Activated T-cell treated with anti-CD3 and anti-CD28 coated beads, Interleukin-2, amount 50 U/mL, for 4 hours (primary cell): ENCODE measurements around the gene ARV1. TPM values are rescaled to one million over a fixed set of nuclear protein-coding genes. Genes with fewer than 3 reads are reported as not detected.
"Not testable (repeated sequence)": the region's sequence is repeated elsewhere in the genome, so short reads cannot be mapped to it uniquely, and the experiment has no call there.

Experiments
- ATAC-seq, 2 donors: fragments of 200-7000 bp; cut with Tn5 transposase; one replicate each; pipeline ENCODE4 v1.10.0; 2021
- DNase-seq: peaks from one replicate; pipeline ENCODE4 v3.0.0-alpha.2; 2020
- H3K27me3 Mint-ChIP-seq: one replicate; pipeline ENCODE4 v1.8.0; 2021; ENCODE audit warnings: low read depth, mixed read lengths
- H3K36me3 Mint-ChIP-seq: one replicate; pipeline ENCODE4 v1.8.0; 2022; ENCODE audit warnings: mixed read lengths; ENCODE audit not compliant: insufficient read depth
- H3K4me1 Mint-ChIP-seq: one replicate; pipeline ENCODE4 v1.8.0; 2021; ENCODE audit warnings: low read depth, mixed read lengths
- H3K4me3 Mint-ChIP-seq: one replicate; pipeline ENCODE4 v1.8.0; 2021; ENCODE audit warnings: mild to moderate bottlenecking, moderate library complexity, mixed read lengths
- H3K9me3 Mint-ChIP-seq: one replicate; pipeline ENCODE4 v1.8.0; 2021; ENCODE audit warnings: mixed read lengths
- total RNA-seq, 3 donors: library from RNA; stranded (reverse); gene quantifications; one replicate each; pipeline ENCODE4 v1.2.1, GENCODE V29; 2021

ARV1 gene
- total RNA-seq, 3 donors from 2014 or later = 15.9 to 19.3 (median 16.5) TPM

GRCh38 chr1:231036416-231036815 lies 57.5 kb downstream of the ARV1 start:
- ATAC-seq (no peak), DNase-seq (no peak)
- Mint-ChIP-seq H3K27me3 (no peaks in the 10 kb centered on the region), H3K36me3 (peaks cover 5% of the 10 kb centered on the region), H3K4me3 (no peak overlapping the region), H3K4me1 (peaks cover 25% of the 10 kb centered on the region), H3K9me3 (no peaks in the 10 kb centered on the region)

- ATAC-seq = no peak
- Mint-ChIP-seq H3K36me3 (peaks cover 5% of the 10 kb centered on the region), H3K9me3 (no peaks in the 10 kb centered on the region), H3K4me1 (peaks cover 26% of the 10 kb centered on the region), H3K4me3 (peak overlapping the region; percentile 81), H3K27me3 (no peaks in the 10 kb centered on the region)
- no peak for DNase-seq
Measured at GRCh38 chr1:231037585-231038517, 59.0 kb downstream of the ARV1 start.

- DNase-seq (peak; percentile 30), ATAC-seq (peak; percentile 48 to 54)
- Mint-ChIP-seq H3K36me3 (peaks cover 5% of the 10 kb centered on the region), H3K27me3 (no peaks in the 10 kb centered on the region), H3K4me3 (peak overlapping the region; percentile 81), H3K4me1 (peaks cover 26% of the 10 kb centered on the region), H3K9me3 (no peaks in the 10 kb centered on the region)
Measured at GRCh38 chr1:231039161-231040018, 60.5 kb downstream of the ARV1 start.

GRCh38 chr1:231040019-231040799 lies 61.3 kb downstream of the ARV1 start, which contains the start of gene FAM89A:
TSS of gene FAM89A (minus strand) at chr1:231040254. CDS start at chr1:231040211, 43 bp downstream.
- H3K27me3 Mint-ChIP-seq = peaks cover under 1% of the 10 kb centered on the region
- ATAC-seq (peak; percentile 78 to 85), DNase-seq (peak; percentile 73)
- H3K36me3 Mint-ChIP-seq = peaks cover 5% of the 10 kb centered on the region
- peaks cover 28% of the 10 kb centered on the region for H3K4me1 Mint-ChIP-seq
- H3K4me3 Mint-ChIP-seq = peak within 1 kb of the TSS; percentile 81
- peaks cover 6% of the 10 kb centered on the region for H3K9me3 Mint-ChIP-seq

GRCh38 chr1:231040800-231041718 lies 62.2 kb downstream of the ARV1 start:
- Mint-ChIP-seq H3K4me3 (peak overlapping the region; percentile 70), H3K4me1 (peaks cover 31% of the 10 kb centered on the region), H3K9me3 (peaks cover 6% of the 10 kb centered on the region), H3K27me3 (peaks cover 3% of the 10 kb centered on the region), H3K36me3 (peaks cover 5% of the 10 kb centered on the region)
- ATAC-seq (no peak), DNase-seq (no peak)

GRCh38 chr1:231041719-231042261 lies 62.9 kb downstream of the ARV1 start:
- no peak for ATAC-seq
- Mint-ChIP-seq H3K27me3 (peaks cover 3% of the 10 kb centered on the region), H3K4me1 (peaks cover 24% of the 10 kb centered on the region), H3K9me3 (peaks cover 6% of the 10 kb centered on the region), H3K36me3 (peaks cover 3% of the 10 kb centered on the region), H3K4me3 (peak overlapping the region; percentile 70)
- no peak for DNase-seq

- DNase-seq (no peak), ATAC-seq (no peak)
- H3K27me3 Mint-ChIP-seq = peaks cover 16% of the 10 kb centered on the region
- H3K9me3 Mint-ChIP-seq = peaks cover 6% of the 10 kb centered on the region
- peaks cover 10% of the 10 kb centered on the region for H3K4me1 Mint-ChIP-seq
- H3K36me3 Mint-ChIP-seq = no peaks in the 10 kb centered on the region
- H3K4me3 Mint-ChIP-seq = no peak overlapping the region
Measured at GRCh38 chr1:231044588-231044987, 65.7 kb downstream of the ARV1 start.

GRCh38 chr1:231045286-231045685 lies 66.4 kb downstream of the ARV1 start:
- ATAC-seq = no peak
- H3K27me3 Mint-ChIP-seq = peaks cover 16% of the 10 kb centered on the region

GRCh38 chr1:231045921-231046729 lies 67.2 kb downstream of the ARV1 start:
- not testable (repeated sequence) for H3K9me3 Mint-ChIP-seq, H3K4me1 Mint-ChIP-seq, H3K36me3 Mint-ChIP-seq, DNase-seq, H3K4me3 Mint-ChIP-seq, ATAC-seq
- peaks cover 16% of the 10 kb centered on the region for H3K27me3 Mint-ChIP-seq

More at GRCh38 chr1:231045286-231045685, 66.4 kb downstream of the ARV1 start:
- peaks cover 10% of the 10 kb centered on the region for H3K4me1 Mint-ChIP-seq
- H3K36me3 Mint-ChIP-seq = no peaks in the 10 kb centered on the region
- no peak for DNase-seq
- H3K9me3 Mint-ChIP-seq = peaks cover 6% of the 10 kb centered on the region
- H3K4me3 Mint-ChIP-seq = no peak overlapping the region

- Mint-ChIP-seq H3K4me3 (no peak overlapping the region), H3K27me3 (peaks cover 16% of the 10 kb centered on the region), H3K36me3 (no peaks in the 10 kb centered on the region), H3K4me1 (peaks cover 6% of the 10 kb centered on the region), H3K9me3 (peaks cover 6% of the 10 kb centered on the region)
- ATAC-seq (no peak), DNase-seq (no peak)
Measured at GRCh38 chr1:231046730-231047395, 68.0 kb downstream of the ARV1 start.

- peaks cover 16% of the 10 kb centered on the region for H3K27me3 Mint-ChIP-seq
- not testable (repeated sequence) for H3K36me3 Mint-ChIP-seq, H3K9me3 Mint-ChIP-seq, ATAC-seq, H3K4me1 Mint-ChIP-seq, DNase-seq, H3K4me3 Mint-ChIP-seq
Measured at GRCh38 chr1:231047529-231047928, 68.6 kb downstream of the ARV1 start.

GRCh38 chr1:231048419-231048818 lies 69.5 kb downstream of the ARV1 start:
- Mint-ChIP-seq H3K4me1 (peaks cover 11% of the 10 kb centered on the region), H3K27me3 (peaks cover 16% of the 10 kb centered on the region)
- ATAC-seq, H3K36me3 Mint-ChIP-seq, H3K9me3 Mint-ChIP-seq, H3K4me3 Mint-ChIP-seq, DNase-seq: not testable (repeated sequence)
